Chondrocyte (in vitro differentiated cells): ENCODE data around the gene UACA. TPM values are rescaled to one million over a fixed set of nuclear protein-coding genes. Genes with fewer than 3 reads are reported as not detected.

Source experiments
- DNase-seq: peaks from one replicate; pipeline ENCODE4 v3.0.0; 2021; ENCODE audit warnings: mixed read lengths, low spot score
- H3K27ac Mint-ChIP-seq: one replicate; pipeline ENCODE4 v1.8.0; 2021; ENCODE audit warnings: mild to moderate bottlenecking, moderate library complexity, mixed read lengths; ENCODE audit not compliant: unreplicated experiment
- H3K27me3 Mint-ChIP-seq: 2 replicates; pipeline ENCODE4 v1.8.0; 2021; ENCODE audit warnings: low read depth, mixed read lengths
- H3K36me3 Mint-ChIP-seq: 2 replicates; pipeline ENCODE4 v1.8.0; 2021; ENCODE audit warnings: low read depth, mixed read lengths
- H3K4me1 Mint-ChIP-seq: 2 replicates; pipeline ENCODE4 v1.8.0; 2021; ENCODE audit warnings: low read depth, mild to moderate bottlenecking, mixed read lengths
- H3K4me3 Mint-ChIP-seq: one replicate; pipeline ENCODE4 v1.8.0; 2021; ENCODE audit warnings: mild to moderate bottlenecking, moderate library complexity, mixed read lengths; ENCODE audit not compliant: unreplicated experiment
- H3K9me3 Mint-ChIP-seq: 2 replicates; pipeline ENCODE4 v1.8.0; 2021; ENCODE audit warnings: low read depth, mixed read lengths
- CTCF ChIP-seq: fragments of 200-600 bp; sonication (generic); IDR thresholded peaks from 2 replicates; pipeline ENCODE4 v1.5.0; 2021; ENCODE audit warnings: antibody characterized with exemption, mild to moderate bottlenecking, moderate library complexity
- total RNA-seq: library from RNA; stranded (reverse); gene quantifications from 3 replicates; pipeline ENCODE4 v1.2.1, GENCODE V29; 2021

The UACA gene
- total RNA-seq, 1 donor from 2014 or later, result 249 TPM

GRCh38 chr15:70763950-70764730, 782 bp upstream of the UACA start:
- no peak for DNase-seq
- TF ChIP-seq CTCF, result no peak
- Mint-ChIP-seq H3K36me3 (peaks cover 2% of the 10 kb centered on the region), H3K4me3 (peak overlapping the region; percentile 91), H3K4me1 (peaks cover 69% of the 10 kb centered on the region), H3K27me3 (no peaks in the 10 kb centered on the region), H3K9me3 (no peaks in the 10 kb centered on the region), H3K27ac (peak overlapping the region; percentile 94)

GRCh38 chr15:70762469-70763119, 764 bp downstream of the UACA start:
- peak; percentile 90 for DNase-seq
- H3K4me3 Mint-ChIP-seq, result peak overlapping the region; percentile 91
- H3K27ac Mint-ChIP-seq, result peak overlapping the region; percentile 94
- peaks cover 76% of the 10 kb centered on the region for H3K4me1 Mint-ChIP-seq
- peaks cover 4% of the 10 kb centered on the region for H3K36me3 Mint-ChIP-seq
- TF ChIP-seq CTCF, result no peak
- no peaks in the 10 kb centered on the region for H3K27me3 Mint-ChIP-seq
- no peaks in the 10 kb centered on the region for H3K9me3 Mint-ChIP-seq

GRCh38 chr15:70761931-70762468, 1.4 kb downstream of the UACA start:
- DNase-seq, result no peak
- H3K27me3 Mint-ChIP-seq, result no peaks in the 10 kb centered on the region
- peaks cover 6% of the 10 kb centered on the region for H3K36me3 Mint-ChIP-seq
- H3K9me3 Mint-ChIP-seq, result no peaks in the 10 kb centered on the region
- TF ChIP-seq CTCF, result no peak
- peak overlapping the region; percentile 94 for H3K27ac Mint-ChIP-seq
- H3K4me3 Mint-ChIP-seq, result peak overlapping the region; percentile 91
- H3K4me1 Mint-ChIP-seq, result peaks cover 79% of the 10 kb centered on the region

GRCh38 chr15:70761046-70761445, 2.3 kb downstream of the UACA start:
- Mint-ChIP-seq H3K36me3 (peaks cover 6% of the 10 kb centered on the region), H3K9me3 (no peaks in the 10 kb centered on the region), H3K4me1 (peaks cover 77% of the 10 kb centered on the region), H3K4me3 (peak overlapping the region; percentile 91), H3K27ac (peak overlapping the region; percentile 94), H3K27me3 (no peaks in the 10 kb centered on the region)
- no peak for TF ChIP-seq CTCF
- DNase-seq, result no peak

GRCh38 chr15:70758790-70759462, 4.4 kb downstream of the UACA start:
- Mint-ChIP-seq H3K36me3 (peaks cover 6% of the 10 kb centered on the region), H3K9me3 (no peaks in the 10 kb centered on the region), H3K4me3 (peak overlapping the region; percentile 64), H3K4me1 (peaks cover 77% of the 10 kb centered on the region), H3K27me3 (no peaks in the 10 kb centered on the region), H3K27ac (peak overlapping the region; percentile 69)
- DNase-seq, result no peak
- TF ChIP-seq CTCF, result no peak
